AG04450 (cell line): ENCODE measurements around the gene RYK. TPM values are rescaled to one million over a fixed set of nuclear protein-coding genes. Genes with fewer than 3 reads are reported as not detected.
"Not testable (repeated sequence)": the region's sequence is repeated elsewhere in the genome, so short reads cannot be mapped to it uniquely, and the experiment has no call there.

Source experiments
- CTCF ChIA-PET: fragments of 300-600, 350-600 bp; formaldehyde crosslinking; extraction: SDS; loops from one replicate; lab custom pipeline; 2022; ENCODE audit warnings: antibody characterized with exemption, inconsistent platforms; lab: Charles Lee
- POLR2A ChIA-PET: fragments of 350-600 bp; formaldehyde crosslinking; extraction: SDS; loops from one replicate; lab custom pipeline; 2021; ENCODE audit warnings: antibody characterized with exemption, inconsistent platforms; lab: Yijun Ruan, JAX
- DNase-seq: peaks from one replicate; pipeline ENCODE4 v3.0.0-alpha.2; 2011; ENCODE audit warnings: low read depth, low spot score
- H3K27ac ChIP-seq: one replicate; pipeline ENCODE4 v1.5.1; 2012; ENCODE audit warnings: low read depth, low read length, control low read depth
- H3K27me3 ChIP-seq: one replicate; pipeline ENCODE4 v1.6.0; 2012; ENCODE audit warnings: low read length; ENCODE audit not compliant: control insufficient read depth, insufficient read depth
- H3K4me3 ChIP-seq: 2 replicates; pipeline ENCODE4 v1.5.1; 2011; ENCODE audit warnings: mild to moderate bottlenecking, low read depth, low read length, control low read depth
- H3K9me3 ChIP-seq: 2 replicates; pipeline ENCODE4 v1.5.1; 2012; ENCODE audit warnings: low read length; ENCODE audit not compliant: control insufficient read depth, insufficient read depth
- polyA plus RNA-seq: library from polyadenylated mRNA; depleted of rRNA; stranded (reverse); fragments of >200 nt; gene quantifications from 2 replicates; pipeline ENCODE4 v1.2.3, GENCODE V29; 2011
- TF ChIP-seq, protein P1 (sequence below): IDR thresholded peaks from 2 replicates; pipeline ENCODE4 v1.5.1; 2011; ENCODE audit warnings: low read depth, low read length, control low read depth, inconsistent platforms

The RYK gene
- polyA plus RNA-seq, 1 experiment, result 74.5 TPM

DNA sequence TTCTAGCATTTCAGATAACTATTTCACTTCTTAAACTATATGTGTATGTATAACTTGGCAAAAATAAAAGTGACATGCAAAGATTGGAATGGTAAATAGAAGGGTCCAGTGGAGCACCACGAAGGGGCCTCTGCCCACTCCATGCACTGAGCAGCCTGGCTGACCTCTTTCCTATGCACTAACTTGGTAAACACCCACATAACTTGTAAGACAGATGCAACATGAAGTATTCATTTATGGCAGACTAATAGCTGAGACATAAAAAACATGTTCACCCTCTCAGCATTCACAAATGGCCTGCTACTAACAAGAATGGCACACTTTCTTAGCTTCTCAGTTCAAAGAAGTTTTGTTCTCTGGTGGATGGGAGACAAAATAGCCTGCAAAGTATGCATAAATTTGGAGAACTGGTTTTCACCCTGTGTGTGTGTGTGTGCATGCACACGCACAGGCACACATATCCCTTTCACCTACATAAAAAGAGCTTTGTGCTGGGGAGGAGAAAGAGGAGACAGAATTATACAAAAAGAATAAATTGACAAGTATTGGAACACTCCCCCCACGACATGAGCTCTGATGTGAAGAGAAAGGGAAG, 26.5 kb upstream of the RYK start:
- CTCF ChIA-PET, result interaction anchor here (0.6 to 2.9 kb wide), 5 partner anchors 23 to 782 kb away, joined by 3 to 11 read pairs (median 6); no protein-coding TSS in a partner anchor
- Histone ChIP-seq H3K4me3 (no peak overlapping the region), H3K27me3 (peaks cover 7% of the 10 kb centered on the region), H3K9me3 (no peaks in the 10 kb centered on the region), H3K27ac (no peak overlapping the region)
- DNase-seq, result no peak
- TF ChIP-seq, protein P1, sequence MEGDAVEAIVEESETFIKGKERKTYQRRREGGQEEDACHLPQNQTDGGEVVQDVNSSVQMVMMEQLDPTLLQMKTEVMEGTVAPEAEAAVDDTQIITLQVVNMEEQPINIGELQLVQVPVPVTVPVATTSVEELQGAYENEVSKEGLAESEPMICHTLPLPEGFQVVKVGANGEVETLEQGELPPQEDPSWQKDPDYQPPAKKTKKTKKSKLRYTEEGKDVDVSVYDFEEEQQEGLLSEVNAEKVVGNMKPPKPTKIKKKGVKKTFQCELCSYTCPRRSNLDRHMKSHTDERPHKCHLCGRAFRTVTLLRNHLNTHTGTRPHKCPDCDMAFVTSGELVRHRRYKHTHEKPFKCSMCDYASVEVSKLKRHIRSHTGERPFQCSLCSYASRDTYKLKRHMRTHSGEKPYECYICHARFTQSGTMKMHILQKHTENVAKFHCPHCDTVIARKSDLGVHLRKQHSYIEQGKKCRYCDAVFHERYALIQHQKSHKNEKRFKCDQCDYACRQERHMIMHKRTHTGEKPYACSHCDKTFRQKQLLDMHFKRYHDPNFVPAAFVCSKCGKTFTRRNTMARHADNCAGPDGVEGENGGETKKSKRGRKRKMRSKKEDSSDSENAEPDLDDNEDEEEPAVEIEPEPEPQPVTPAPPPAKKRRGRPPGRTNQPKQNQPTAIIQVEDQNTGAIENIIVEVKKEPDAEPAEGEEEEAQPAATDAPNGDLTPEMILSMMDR, result no peak
- POLR2A ChIA-PET, result interaction anchor here (0.6 to 1.2 kb wide), 2 partner anchors 8 to 27 kb away, joined by 4 read pairs; partner anchors contain the start of gene RYK

GRCh38 chr3:134276086-134276485, 25.4 kb upstream of the RYK start:
- DNase-seq, result no peak
- Histone ChIP-seq H3K27me3 (peaks cover 3% of the 10 kb centered on the region), H3K27ac (no peak overlapping the region), H3K4me3 (no peak overlapping the region), H3K9me3 (no peaks in the 10 kb centered on the region)
- TF ChIP-seq, protein P1, result no peak
- CTCF ChIA-PET, result interaction anchor here (0.5 to 2.9 kb wide), 4 partner anchors 24 to 65 kb away, joined by 3 to 11 read pairs (median 6); no protein-coding TSS in a partner anchor
- POLR2A ChIA-PET, result interaction anchor here (0.7 kb wide), 1 partner anchor 201 kb away, joined by 4 read pairs; no protein-coding TSS in a partner anchor

DNA sequence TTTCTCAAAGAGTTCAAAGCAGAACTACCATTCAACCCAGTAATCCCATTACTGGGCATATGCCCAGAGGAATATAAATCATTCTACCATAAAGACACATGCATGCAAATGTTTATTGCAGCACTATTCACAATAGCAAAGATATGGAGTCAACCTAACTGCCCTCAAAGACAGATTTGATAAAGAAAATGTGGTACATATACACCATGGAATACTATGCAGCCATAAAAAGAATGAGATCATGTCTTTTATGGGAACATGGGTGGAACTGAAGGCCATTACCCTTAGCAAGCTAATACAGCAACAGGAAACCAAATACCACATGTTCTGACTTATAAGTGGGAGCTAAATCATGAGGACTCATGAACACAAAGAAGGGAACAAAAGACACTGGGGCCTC, 24.5 kb upstream of the RYK start:
- POLR2A ChIA-PET, H3K9me3 ChIP-seq, H3K27me3 ChIP-seq, DNase-seq, H3K27ac ChIP-seq, H3K4me3 ChIP-seq: not testable (repeated sequence)
- CTCF ChIA-PET, result interaction anchor here (1.0 kb wide), 1 partner anchor 9 kb away, joined by 3 read pairs; no protein-coding TSS in a partner anchor

DNA sequence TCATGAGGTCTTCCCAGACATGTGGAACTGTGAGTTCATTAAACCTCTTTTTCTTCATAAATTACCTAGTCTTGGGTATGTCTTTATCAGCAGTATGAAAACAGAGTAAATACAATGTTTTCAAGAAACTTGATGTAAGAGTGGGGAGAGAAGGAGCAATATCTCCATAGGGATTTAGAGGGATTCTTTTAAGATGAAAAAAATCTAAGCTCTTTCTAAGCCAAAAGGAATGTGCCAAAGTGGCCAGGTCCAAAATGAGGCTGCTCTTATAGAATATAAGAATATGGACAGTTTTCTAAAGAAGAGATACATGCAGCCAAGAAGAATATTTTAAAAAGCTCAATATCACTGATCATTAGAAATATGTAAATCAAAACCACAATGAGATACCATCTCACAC, 23.9 kb upstream of the RYK start:
- no peaks in the 10 kb centered on the region for H3K9me3 ChIP-seq
- no peak overlapping the region for H3K27ac ChIP-seq
- POLR2A ChIA-PET, result no interaction called here
- no peak for DNase-seq
- TF ChIP-seq, protein P1, result no peak
- H3K4me3 ChIP-seq, result no peak overlapping the region
- CTCF ChIA-PET, result interaction anchor here (1.0 kb wide), 1 partner anchor 9 kb away, joined by 3 read pairs; no protein-coding TSS in a partner anchor
- H3K27me3 ChIP-seq, result peaks cover 3% of the 10 kb centered on the region

GRCh38 chr3:134267996-134268395, 17.3 kb upstream of the RYK start:
- peaks cover 2% of the 10 kb centered on the region for H3K27me3 ChIP-seq
- no peak overlapping the region for H3K27ac ChIP-seq
- H3K9me3 ChIP-seq, result no peaks in the 10 kb centered on the region
- no peak overlapping the region for H3K4me3 ChIP-seq
- no peak for DNase-seq
- POLR2A ChIA-PET, result no interaction called here
- CTCF ChIA-PET, result no interaction called here
- TF ChIP-seq, protein P1, result no peak
